ENCODE data around the gene ATXN1.

The ATXN1 gene

GRCh38 chr6:16369989-16370388 lies 391.3 kb downstream of the ATXN1 start:
- POLR2A ChIA-PET, result no interaction called here
- DNase-seq (ENCODE audit: extremely low spot score), result no peak
- TF ChIP-seq TARDBP (IDR thresholded peaks at IDR 0.05) (no peak), SUZ12 (IDR thresholded peaks at IDR 0.05) (no peak), LEF1 (IDR thresholded peaks at IDR 0.05; ENCODE audit: borderline replicate concordance) (no peak), BHLHE40 (IDR thresholded peaks at IDR 0.05; ENCODE audit: borderline replicate concordance) (no peak), L3MBTL2 (conservative IDR thresholded peaks at IDR 0.05) (no peak), CTBP1 (IDR thresholded peaks at IDR 0.05; ENCODE audit: borderline replicate concordance) (no peak), FOXM1 (IDR thresholded peaks at IDR 0.05; ENCODE audit: borderline replicate concordance) (no peak), NFRKB (IDR thresholded peaks at IDR 0.05) (no peak), ARNT (IDR thresholded peaks at IDR 0.05) (no peak)
- CTCF ChIA-PET, result no interaction called here

- no peak for TF ChIP-seq SUZ12 (IDR thresholded peaks at IDR 0.05)
- no peak for TF ChIP-seq NFRKB (IDR thresholded peaks at IDR 0.05)
- TF ChIP-seq HDGF (IDR thresholded peaks at IDR 0.05; ENCODE audit: borderline replicate concordance), result no peak
- TF ChIP-seq SP1 (IDR thresholded peaks at IDR 0.05), result no peak
- TF ChIP-seq TARDBP (IDR thresholded peaks at IDR 0.05), result no peak
- no peak for TF ChIP-seq FOXM1 (IDR thresholded peaks at IDR 0.05; ENCODE audit: borderline replicate concordance)
- CTCF ChIA-PET, result no interaction called here
- POLR2A ChIA-PET, result no interaction called here
- DNase-seq (ENCODE audit: extremely low spot score), result no peak
These were observed 392.0 kb downstream of the ATXN1 start for GRCh38 chr6:16369140-16369745.

- no peak for DNase-seq (ENCODE audit: extremely low spot score)
- ChIA-PET CTCF (no interaction called here), POLR2A (no interaction called here)
- TF ChIP-seq FOXM1 (IDR thresholded peaks at IDR 0.05; ENCODE audit: borderline replicate concordance) (no peak), FOXK2 (IDR thresholded peaks at IDR 0.05) (no peak), HDGF (IDR thresholded peaks at IDR 0.05; ENCODE audit: borderline replicate concordance) (no peak), SP1 (IDR thresholded peaks at IDR 0.05) (no peak), L3MBTL2 (conservative IDR thresholded peaks at IDR 0.05) (no peak)
These were observed 393.7 kb downstream of the ATXN1 start for GRCh38 chr6:16367571-16367970.

- no peak for DNase-seq (ENCODE audit: extremely low spot score)
- TF ChIP-seq LEF1 (IDR thresholded peaks at IDR 0.05; ENCODE audit: borderline replicate concordance) (no peak), SUZ12 (IDR thresholded peaks at IDR 0.05) (no peak), PKNOX1 (IDR thresholded peaks at IDR 0.05) (no peak)
- POLR2A ChIA-PET, result no interaction called here
- CTCF ChIA-PET, result no interaction called here
These were observed 397.5 kb downstream of the ATXN1 start for GRCh38 chr6:16363749-16364148.

GRCh38 chr6:16362819-16363589 lies 398.3 kb downstream of the ATXN1 start:
- ChIA-PET CTCF (no interaction called here), POLR2A (no interaction called here)
- no peak for DNase-seq (ENCODE audit: extremely low spot score)
- TF ChIP-seq SP1 (IDR thresholded peaks at IDR 0.05), result no peak
- no peak for TF ChIP-seq FOXK2 (IDR thresholded peaks at IDR 0.05)
- no peak for TF ChIP-seq ZNF384 (IDR thresholded peaks at IDR 0.05)
- TF ChIP-seq ARNT (IDR thresholded peaks at IDR 0.05), result no peak
- TF ChIP-seq CTBP1 (IDR thresholded peaks at IDR 0.05; ENCODE audit: borderline replicate concordance), result no peak
- no peak for TF ChIP-seq ELF4 (IDR thresholded peaks at IDR 0.05)
- TF ChIP-seq TARDBP (IDR thresholded peaks at IDR 0.05), result no peak
- TF ChIP-seq L3MBTL2 (conservative IDR thresholded peaks at IDR 0.05), result no peak
- no peak for TF ChIP-seq BHLHE40 (IDR thresholded peaks at IDR 0.05; ENCODE audit: borderline replicate concordance)
- TF ChIP-seq LEF1 (IDR thresholded peaks at IDR 0.05; ENCODE audit: borderline replicate concordance), result no peak
- no peak for TF ChIP-seq FOXA1 (IDR thresholded peaks at IDR 0.05)
- no peak for TF ChIP-seq HDGF (IDR thresholded peaks at IDR 0.05; ENCODE audit: borderline replicate concordance)
- no peak for TF ChIP-seq SUZ12 (IDR thresholded peaks at IDR 0.05)

DNA sequence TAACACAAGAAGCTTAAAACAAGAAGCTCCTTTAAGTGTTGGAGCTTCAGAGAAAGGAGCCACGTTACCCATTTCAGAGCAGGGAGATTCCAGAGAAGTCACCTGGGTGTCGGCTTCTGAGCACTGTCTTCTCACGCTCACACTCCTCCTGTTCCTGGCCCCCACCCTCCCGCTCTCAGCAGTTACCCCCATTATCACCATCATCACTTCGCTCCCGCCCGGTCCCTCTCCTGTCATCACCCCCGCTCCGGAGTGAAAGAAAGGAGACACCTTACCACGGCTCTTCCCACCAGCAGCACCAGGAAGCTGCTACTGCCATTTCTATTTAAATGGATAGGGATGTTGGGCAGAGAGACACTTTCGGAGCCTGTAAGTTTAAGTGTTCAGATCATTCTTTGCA lies 399.0 kb downstream of the ATXN1 start:
- CTCF ChIA-PET, result no interaction called here
- DNase-seq (ENCODE audit: extremely low spot score), result no peak

GRCh38 chr6:16361861-16362260 lies 399.4 kb downstream of the ATXN1 start:
- ChIA-PET POLR2A (no interaction called here), CTCF (no interaction called here)
- no peak for DNase-seq (ENCODE audit: extremely low spot score)
- TF ChIP-seq FOXM1 (IDR thresholded peaks at IDR 0.05; ENCODE audit: borderline replicate concordance), result no peak
- TF ChIP-seq HDGF (IDR thresholded peaks at IDR 0.05; ENCODE audit: borderline replicate concordance), result no peak
- TF ChIP-seq PKNOX1 (IDR thresholded peaks at IDR 0.05), result no peak
- TF ChIP-seq LEF1 (IDR thresholded peaks at IDR 0.05; ENCODE audit: borderline replicate concordance), result no peak
- TF ChIP-seq TARDBP (IDR thresholded peaks at IDR 0.05), result no peak
- TF ChIP-seq NFRKB (IDR thresholded peaks at IDR 0.05), result no peak
- TF ChIP-seq FOXA1 (IDR thresholded peaks at IDR 0.05), result no peak
- no peak for TF ChIP-seq L3MBTL2 (conservative IDR thresholded peaks at IDR 0.05)
- TF ChIP-seq ARNT (IDR thresholded peaks at IDR 0.05), result no peak
- no peak for TF ChIP-seq BHLHE40 (IDR thresholded peaks at IDR 0.05; ENCODE audit: borderline replicate concordance)
- no peak for TF ChIP-seq CTBP1 (IDR thresholded peaks at IDR 0.05; ENCODE audit: borderline replicate concordance)
- TF ChIP-seq SP1 (IDR thresholded peaks at IDR 0.05), result no peak
- TF ChIP-seq FOXK2 (IDR thresholded peaks at IDR 0.05), result no peak
- no peak for TF ChIP-seq ZNF384 (IDR thresholded peaks at IDR 0.05)
- TF ChIP-seq SUZ12 (IDR thresholded peaks at IDR 0.05), result no peak

More for the DNA sequence above, 399.0 kb downstream of the ATXN1 start:
- POLR2A ChIA-PET, result no interaction called here
- TF ChIP-seq FOXK2 (IDR thresholded peaks at IDR 0.05) (no peak), ELF4 (IDR thresholded peaks at IDR 0.05) (no peak), HDGF (IDR thresholded peaks at IDR 0.05; ENCODE audit: borderline replicate concordance) (no peak), ZNF384 (IDR thresholded peaks at IDR 0.05) (no peak), FOXA1 (IDR thresholded peaks at IDR 0.05) (no peak), SUZ12 (IDR thresholded peaks at IDR 0.05) (no peak), LEF1 (IDR thresholded peaks at IDR 0.05; ENCODE audit: borderline replicate concordance) (no peak), FOXM1 (IDR thresholded peaks at IDR 0.05; ENCODE audit: borderline replicate concordance) (no peak)

Measured in HEK293T (cell line).